ENCODE data around the gene SERPINB1. TPM values are rescaled to one million over a fixed set of nuclear protein-coding genes. Genes with fewer than 3 reads are reported as not detected.
A peak's percentile ranks its signal among the peaks of the same experiment; 100 is the strongest.

SERPINB1 gene
- total RNA-seq, 3 donors from 2014 or later: 66.7 to 187 (median 132) TPM

GRCh38 chr6:2818593-2818992, 23.1 kb downstream of the SERPINB1 start:
- Histone ChIP-seq H3K4me1 (ENCODE audit: low read depth) (peaks cover 17% of the 10 kb centered on the region), H3K36me3 (ENCODE audit: low read depth) (no peaks in the 10 kb centered on the region), H3K9me3 (peaks cover 9% of the 10 kb centered on the region), H3K4me3 (no peak overlapping the region)
- TF ChIP-seq, protein P1, sequence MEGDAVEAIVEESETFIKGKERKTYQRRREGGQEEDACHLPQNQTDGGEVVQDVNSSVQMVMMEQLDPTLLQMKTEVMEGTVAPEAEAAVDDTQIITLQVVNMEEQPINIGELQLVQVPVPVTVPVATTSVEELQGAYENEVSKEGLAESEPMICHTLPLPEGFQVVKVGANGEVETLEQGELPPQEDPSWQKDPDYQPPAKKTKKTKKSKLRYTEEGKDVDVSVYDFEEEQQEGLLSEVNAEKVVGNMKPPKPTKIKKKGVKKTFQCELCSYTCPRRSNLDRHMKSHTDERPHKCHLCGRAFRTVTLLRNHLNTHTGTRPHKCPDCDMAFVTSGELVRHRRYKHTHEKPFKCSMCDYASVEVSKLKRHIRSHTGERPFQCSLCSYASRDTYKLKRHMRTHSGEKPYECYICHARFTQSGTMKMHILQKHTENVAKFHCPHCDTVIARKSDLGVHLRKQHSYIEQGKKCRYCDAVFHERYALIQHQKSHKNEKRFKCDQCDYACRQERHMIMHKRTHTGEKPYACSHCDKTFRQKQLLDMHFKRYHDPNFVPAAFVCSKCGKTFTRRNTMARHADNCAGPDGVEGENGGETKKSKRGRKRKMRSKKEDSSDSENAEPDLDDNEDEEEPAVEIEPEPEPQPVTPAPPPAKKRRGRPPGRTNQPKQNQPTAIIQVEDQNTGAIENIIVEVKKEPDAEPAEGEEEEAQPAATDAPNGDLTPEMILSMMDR (IDR thresholded peaks at IDR 0.05): no peak
- DNase-seq (peak in 1 of 3 donors; percentile 60), ATAC-seq (peak; percentile 44)
- intact Hi-C loops (cut with DNase I, micrococcal nuclease): no loop called here

DNA sequence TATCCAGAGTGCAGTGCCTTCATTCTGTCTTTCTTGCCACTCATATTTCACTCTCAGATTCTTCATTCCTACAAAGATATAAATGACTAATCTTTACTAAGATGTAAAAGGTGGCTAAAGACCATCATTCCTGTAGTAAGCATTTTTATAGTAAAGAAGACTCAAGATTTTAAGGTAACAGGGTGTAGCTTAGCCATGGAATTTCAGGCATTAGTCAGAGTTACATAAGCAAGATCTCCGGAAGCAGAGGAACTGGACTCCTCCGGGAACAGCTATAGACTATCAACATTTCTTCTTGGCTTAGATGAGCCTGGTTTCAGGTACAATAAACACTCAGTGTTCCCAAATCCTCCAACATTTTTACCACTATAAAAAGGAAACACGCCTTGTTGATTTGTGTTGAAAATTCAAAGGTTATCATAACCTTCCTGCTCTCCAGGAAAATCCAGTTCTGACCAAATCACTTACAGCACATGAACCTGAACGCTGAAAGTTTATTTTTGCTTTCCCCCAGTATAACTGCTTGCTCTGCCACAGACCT, 23.7 kb downstream of the SERPINB1 start:
- ATAC-seq: peak; percentile 94
- TF ChIP-seq, protein P1 (IDR thresholded peaks at IDR 0.05): no peak

DNA sequence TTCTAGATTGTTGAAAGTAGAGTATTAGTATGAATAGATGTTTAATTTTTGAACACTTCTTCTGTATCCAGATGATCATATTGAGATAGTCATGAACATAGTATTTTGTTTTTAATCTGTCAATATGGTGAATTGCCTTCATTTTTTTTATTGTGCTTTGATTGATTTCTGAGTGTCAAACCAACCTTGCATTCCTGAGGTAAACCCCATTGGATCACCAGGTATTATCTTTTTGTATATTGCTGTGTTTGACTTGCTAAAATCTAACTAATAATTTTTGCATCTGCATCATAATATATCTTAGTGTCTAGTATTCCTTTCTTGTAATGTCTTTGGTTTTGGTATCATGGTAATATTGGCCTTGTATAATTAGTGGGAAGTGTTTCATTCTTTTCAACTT, 25.5 kb downstream of the SERPINB1 start:
- peaks cover 10% of the 10 kb centered on the region for H3K4me1 ChIP-seq (ENCODE audit: low read depth)

More for the DNA sequence above, 23.7 kb downstream of the SERPINB1 start:
- H3K9me3 ChIP-seq: peaks cover 9% of the 10 kb centered on the region
- H3K4me3 ChIP-seq: no peak overlapping the region
- peak in 1 of 3 donors; percentile 28 for DNase-seq
- H3K4me1 ChIP-seq (ENCODE audit: low read depth): peaks cover 14% of the 10 kb centered on the region
- no peaks in the 10 kb centered on the region for H3K36me3 ChIP-seq (ENCODE audit: low read depth)
- intact Hi-C loops (cut with DNase I, micrococcal nuclease): no loop called here

GRCh38 chr6:2812695-2813094, 29.0 kb downstream of the SERPINB1 start:
- TF ChIP-seq, protein P1 (IDR thresholded peaks at IDR 0.05): no peak
- no peak for DNase-seq
- Histone ChIP-seq H3K36me3 (ENCODE audit: low read depth) (no peaks in the 10 kb centered on the region), H3K4me3 (no peak overlapping the region), H3K9me3 (peaks cover 9% of the 10 kb centered on the region), H3K4me1 (ENCODE audit: low read depth) (peaks cover 13% of the 10 kb centered on the region)
- no peak for ATAC-seq
- intact Hi-C loops (cut with DNase I, micrococcal nuclease): no loop called here

More for the DNA sequence above, 25.5 kb downstream of the SERPINB1 start:
- TF ChIP-seq, protein P1 (IDR thresholded peaks at IDR 0.05): no peak
- no peaks in the 10 kb centered on the region for H3K36me3 ChIP-seq (ENCODE audit: low read depth)
- intact Hi-C loops (cut with DNase I, micrococcal nuclease): no loop called here
- peaks cover 9% of the 10 kb centered on the region for H3K9me3 ChIP-seq
- DNase-seq: no peak
- no peak overlapping the region for H3K4me3 ChIP-seq
- ATAC-seq: no peak

- intact Hi-C loops (cut with DNase I, micrococcal nuclease): no loop called here
- Histone ChIP-seq H3K36me3 (ENCODE audit: low read depth) (no peaks in the 10 kb centered on the region), H3K4me3 (no peak overlapping the region), H3K4me1 (ENCODE audit: low read depth) (peaks cover 13% of the 10 kb centered on the region), H3K9me3 (no peaks in the 10 kb centered on the region)
- peak; percentile 91 for ATAC-seq
- DNase-seq: peak in 1 of 3 donors; percentile 48
- TF ChIP-seq, protein P1 (IDR thresholded peaks at IDR 0.05): no peak
Observed at GRCh38 chr6:2810092-2810671, 31.5 kb downstream of the SERPINB1 start.

Measured in mucosa of descending colon (tissue), 3 donors.